HG03432 (cell line): ENCODE data around the gene THBS3.
A peak's percentile ranks its signal among the peaks of the same experiment; 100 is the strongest.
"Not testable (repeated sequence)": the region's sequence is repeated elsewhere in the genome, so short reads cannot be mapped to it uniquely, and the experiment has no call there.

ENCODE experiments used
- ATAC-seq: cut with Tn5 transposase; IDR thresholded peaks from one replicate; pipeline ENCODE4 v1.9.1; 2021; ENCODE audit warnings: mild to moderate bottlenecking, moderate library complexity; ENCODE audit not compliant: unreplicated experiment

The THBS3 gene

DNA sequence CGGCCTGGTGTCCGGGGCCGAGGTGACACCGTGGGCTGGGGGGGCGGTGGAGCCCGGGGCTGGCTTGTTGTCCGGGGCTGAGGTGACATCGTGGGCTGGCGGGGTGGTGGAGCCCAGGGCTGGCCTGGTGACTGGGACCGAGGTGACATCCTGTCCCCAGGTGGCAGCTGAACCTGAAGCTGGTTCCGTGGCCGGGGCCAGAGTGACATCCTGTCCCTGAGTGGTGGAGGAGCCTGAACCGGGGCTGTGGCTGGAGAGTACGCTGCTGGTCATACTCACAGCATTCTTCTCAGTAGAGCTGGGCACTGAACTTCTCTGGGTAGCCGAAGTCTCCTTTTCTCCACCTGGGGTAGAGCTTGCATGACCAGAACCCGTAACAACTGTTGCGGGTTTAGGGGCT, 15.8 kb downstream of the THBS3 start:
- no peak for ATAC-seq

- not testable (repeated sequence) for ATAC-seq
Observed at GRCh38 chr1:155189926-155190325, 17.8 kb downstream of the THBS3 start.

DNA sequence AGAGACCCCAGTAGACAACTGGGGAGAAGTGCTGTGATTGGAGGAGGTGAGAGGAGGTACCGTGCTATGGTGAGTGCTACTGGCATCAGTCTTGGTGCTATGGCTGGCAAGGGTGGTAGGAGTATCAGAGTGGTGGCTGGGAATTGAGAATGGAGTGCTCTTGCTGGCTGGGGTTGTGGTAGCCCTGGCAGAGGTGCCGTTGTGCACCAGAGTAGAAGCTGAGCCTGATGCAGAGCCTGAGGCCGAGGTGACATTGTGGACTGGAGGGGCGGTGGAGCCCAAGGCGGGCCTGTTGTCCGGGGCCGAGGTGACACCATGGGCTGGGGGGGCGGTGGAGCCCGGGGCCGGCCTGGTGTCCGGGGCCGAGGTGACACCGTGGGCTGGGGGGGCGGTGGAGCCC, 19.4 kb downstream of the THBS3 start:
- no peak for ATAC-seq

- ATAC-seq: no peak
Observed at GRCh38 chr1:155187456-155187891, 20.2 kb downstream of the THBS3 start.

DNA sequence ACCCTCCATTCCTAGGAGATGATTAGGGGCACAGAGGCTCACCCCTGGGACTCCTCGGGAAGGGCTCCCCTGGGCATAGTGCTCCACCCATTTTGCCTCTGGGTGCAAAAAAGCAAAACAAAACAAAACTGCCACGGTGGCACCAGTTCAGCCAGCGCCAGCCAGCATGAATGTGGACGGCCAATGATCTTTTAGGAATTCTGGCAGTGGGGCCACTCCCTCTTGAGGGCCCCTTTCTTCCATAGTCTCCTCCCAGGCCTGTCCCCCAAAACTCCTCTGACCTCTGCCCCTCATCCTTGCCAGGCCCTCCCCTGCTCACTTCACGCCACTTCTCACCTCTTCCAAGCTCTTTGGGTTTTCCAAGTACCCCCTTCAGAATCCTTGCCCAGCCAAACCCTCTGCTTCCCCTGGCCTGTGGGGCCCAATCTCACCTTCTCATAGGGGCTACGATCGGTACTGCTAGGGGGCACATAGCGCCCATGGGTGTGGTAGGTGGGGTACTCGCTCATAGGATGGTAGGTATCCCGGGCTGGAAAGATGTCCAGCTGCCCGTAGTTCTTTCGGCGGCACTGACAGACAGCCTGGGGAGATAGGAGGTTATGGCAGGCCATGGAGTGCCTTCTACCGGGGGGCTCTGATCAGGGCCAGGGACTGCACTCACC, 20.8 kb downstream of the THBS3 start:
- ATAC-seq: no peak

GRCh38 chr1:155186067-155186793, 21.5 kb downstream of the THBS3 start:
- ATAC-seq: no peak

DNA sequence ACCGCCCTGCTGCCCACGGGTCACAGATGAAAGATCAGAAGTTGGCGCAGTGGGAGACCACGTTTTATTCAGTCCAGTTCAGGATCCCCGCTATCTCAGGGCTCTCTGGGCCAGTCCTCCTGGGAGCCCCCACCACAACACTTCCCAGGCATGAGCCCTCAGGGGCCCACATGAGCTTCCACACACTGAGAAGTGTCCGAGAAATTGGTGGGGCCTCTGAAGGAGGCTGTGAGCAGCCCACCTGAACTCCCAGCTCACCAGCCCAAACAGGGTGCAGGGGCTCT, 22.0 kb downstream of the THBS3 start:
- ATAC-seq: peak; percentile 27

GRCh38 chr1:155184835-155185782, 22.6 kb downstream of the THBS3 start:
- peak; percentile 90 for ATAC-seq

DNA sequence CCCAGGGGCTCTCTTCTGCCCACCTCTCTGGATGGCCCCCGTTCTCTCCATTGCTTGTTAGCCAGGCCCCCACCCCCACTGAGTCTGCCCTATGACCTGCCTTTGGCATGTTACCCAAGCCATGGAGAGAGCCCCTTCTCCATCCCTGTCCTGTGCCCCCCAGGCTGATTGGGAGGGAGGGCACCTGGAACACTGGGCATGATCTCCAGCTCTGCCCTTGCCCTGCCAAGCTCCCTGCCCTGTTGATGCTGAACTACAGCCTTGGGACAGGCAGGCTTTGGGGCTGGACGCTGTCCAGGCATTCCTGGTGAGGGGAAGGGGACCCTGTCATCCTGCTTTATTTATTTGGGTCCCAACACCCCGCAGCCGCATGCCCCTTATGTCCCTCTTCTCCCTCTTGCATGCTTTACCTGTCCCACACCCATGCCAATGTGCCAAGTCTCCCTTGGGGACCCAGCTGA, 23.3 kb downstream of the THBS3 start:
- ATAC-seq: no peak

DNA sequence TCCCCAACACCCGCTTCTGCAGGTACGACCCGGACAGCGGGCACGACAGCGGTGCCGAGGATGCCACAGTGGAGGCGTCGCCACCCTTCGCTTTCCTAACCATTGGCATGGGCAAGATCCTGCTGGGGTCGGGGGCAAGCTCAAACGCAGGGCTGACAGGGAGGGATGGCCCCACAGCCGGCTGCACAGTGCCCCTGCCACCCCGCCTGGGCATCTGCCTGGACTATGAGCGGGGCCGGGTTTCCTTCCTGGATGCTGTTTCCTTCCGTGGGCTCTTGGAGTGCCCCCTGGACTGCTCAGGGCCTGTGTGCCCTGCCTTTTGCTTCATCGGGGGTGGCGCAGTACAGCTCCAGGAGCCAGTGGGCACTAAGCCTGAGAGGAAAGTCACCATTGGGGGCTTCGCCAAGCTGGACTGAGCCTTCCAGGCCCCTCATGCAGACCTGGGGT, 23.9 kb downstream of the THBS3 start:
- ATAC-seq: no peak

GRCh38 chr1:155182052-155182550, 25.6 kb downstream of the THBS3 start:
- no peak for ATAC-seq

DNA sequence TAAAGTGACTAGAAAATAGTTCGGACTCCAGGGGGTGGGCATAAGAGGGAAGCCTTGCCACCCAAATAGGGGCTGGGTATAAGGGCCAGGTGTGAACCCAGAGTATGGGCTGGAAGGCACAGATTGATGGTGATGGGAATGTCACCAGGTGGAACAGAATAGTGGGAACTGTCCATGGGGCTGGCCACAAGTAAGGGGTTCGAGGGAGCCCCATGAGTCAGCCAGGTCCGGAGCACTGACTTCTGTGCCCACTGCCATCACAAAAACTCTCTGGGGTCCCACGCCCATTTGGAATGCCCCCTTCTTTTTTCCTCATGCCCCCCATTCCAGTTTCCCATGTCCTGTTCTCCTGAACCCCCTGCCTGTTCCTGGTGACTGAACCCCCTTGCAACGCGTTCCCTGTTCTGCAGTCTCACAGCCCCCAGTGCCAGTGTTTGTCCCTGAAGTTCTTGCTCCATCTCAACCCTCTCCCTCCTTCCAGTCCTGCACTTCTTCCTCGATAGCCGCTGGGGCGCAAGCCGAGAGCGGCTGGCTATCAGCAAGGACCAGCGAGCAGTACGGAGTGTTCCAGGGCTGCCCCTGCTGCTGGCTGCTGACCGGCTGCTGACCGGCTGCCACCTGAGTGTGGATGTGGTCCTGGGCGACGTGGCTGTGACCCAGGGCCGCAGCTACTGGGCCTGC, 26.2 kb downstream of the THBS3 start:
- no peak for ATAC-seq

GRCh38 chr1:155179112-155180031, 28.3 kb downstream of the THBS3 start:
- no peak for ATAC-seq

GRCh38 chr1:155178441-155179111, 29.1 kb downstream of the THBS3 start:
- ATAC-seq: no peak

DNA sequence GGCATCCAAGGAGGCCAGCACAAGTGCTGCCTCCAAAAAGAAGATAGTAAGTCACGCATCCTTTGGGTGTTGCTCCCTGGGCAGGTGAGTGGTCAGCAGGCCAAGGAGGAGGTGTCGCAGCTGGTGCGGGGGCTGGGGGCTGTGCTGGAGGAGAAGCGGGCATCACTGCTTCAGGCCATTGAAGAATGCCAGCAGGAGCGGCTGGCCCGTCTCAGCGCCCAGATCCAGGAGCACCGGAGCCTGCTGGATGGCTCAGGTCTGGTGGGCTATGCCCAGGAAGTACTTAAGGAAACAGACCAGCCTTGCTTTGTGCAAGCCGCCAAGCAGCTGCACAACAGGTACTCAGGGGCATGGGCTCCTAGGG, 29.8 kb downstream of the THBS3 start:
- ATAC-seq: no peak

DNA sequence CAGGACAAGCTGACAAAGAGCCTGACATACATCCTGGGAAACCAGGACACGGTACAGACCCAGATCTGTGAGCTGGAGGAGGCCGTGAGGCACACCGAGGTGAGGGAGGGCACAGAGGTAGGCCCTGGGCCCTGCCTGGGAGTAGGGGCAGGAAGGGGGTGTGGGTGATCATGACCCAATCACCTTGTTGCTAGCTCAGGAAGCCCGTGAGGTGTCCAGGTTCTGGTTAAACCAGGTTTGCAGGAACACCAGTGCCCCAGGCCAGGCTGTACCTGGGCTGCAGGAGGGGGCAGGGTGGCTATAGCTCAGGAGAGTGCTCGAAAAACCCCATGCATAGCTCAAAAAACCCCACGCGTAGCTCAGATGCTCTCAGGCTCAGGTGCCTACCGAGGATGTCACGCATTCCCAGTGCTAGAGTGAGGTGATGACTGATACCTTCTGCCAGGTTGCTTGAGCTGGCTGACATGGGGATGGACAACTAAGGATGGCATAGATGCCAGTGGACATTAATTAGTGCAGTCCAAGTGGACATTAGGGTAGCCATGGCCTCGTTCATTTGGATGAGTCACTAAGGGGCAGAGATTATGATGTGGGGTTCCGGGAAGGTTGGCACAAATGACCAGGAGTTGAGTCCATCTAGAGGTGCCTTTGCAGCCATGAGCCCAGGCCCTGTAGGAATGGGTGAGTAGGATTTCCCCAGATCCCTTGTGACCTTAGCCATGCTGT, 30.3 kb downstream of the THBS3 start:
- no peak for ATAC-seq

GRCh38 chr1:155176544-155177071, 31.1 kb downstream of the THBS3 start:
- ATAC-seq: no peak

GRCh38 chr1:155175927-155176371, 31.7 kb downstream of the THBS3 start:
- no peak for ATAC-seq
